Measurements from ENCODE around the gene CNN2.

CNN2 gene

GRCh38 chr19:996051-996838 lies 30.2 kb upstream of the CNN2 start:
- no peak for DNase-seq

GRCh38 chr19:998064-998463 lies 28.3 kb upstream of the CNN2 start:
- DNase-seq, result no peak

- no peak for DNase-seq
Measured at GRCh38 chr19:999379-999719, 27.1 kb upstream of the CNN2 start.

- no peak for DNase-seq
Measured at GRCh38 chr19:1000095-1000494, 26.3 kb upstream of the CNN2 start, which contains the start of gene GRIN3B. GRIN3B (plus strand) TSS chr19:1000419; CDS start chr19:1000438, 19 bp downstream.

- DNase-seq, result no peak
Measured at GRCh38 chr19:1000591-1001537, 25.5 kb upstream of the CNN2 start.

GRCh38 chr19:1001538-1002166 lies 24.8 kb upstream of the CNN2 start:
- DNase-seq, result no peak

- no peak for DNase-seq
Measured at GRCh38 chr19:1002600-1002999, 23.8 kb upstream of the CNN2 start.

GRCh38 chr19:1003283-1003682 lies 23.1 kb upstream of the CNN2 start:
- no peak for DNase-seq

- DNase-seq, result no peak
Measured at GRCh38 chr19:1004204-1004802, 22.1 kb upstream of the CNN2 start.

GRCh38 chr19:1004803-1005664 lies 21.4 kb upstream of the CNN2 start:
- no peak for DNase-seq

GRCh38 chr19:1006711-1007398 lies 19.6 kb upstream of the CNN2 start:
- no peak for DNase-seq

- DNase-seq, result no peak
Measured at GRCh38 chr19:1007399-1008251, 18.8 kb upstream of the CNN2 start.

GRCh38 chr19:1008268-1009040 lies 18.0 kb upstream of the CNN2 start:
- DNase-seq, result no peak

- DNase-seq, result no peak
Measured at GRCh38 chr19:1009041-1009980, 17.1 kb upstream of the CNN2 start.

GRCh38 chr19:1009981-1010538 lies 16.3 kb upstream of the CNN2 start:
- no peak for DNase-seq

- DNase-seq, result no peak
Measured at GRCh38 chr19:1010586-1011510, 15.6 kb upstream of the CNN2 start.

GRCh38 chr19:1011831-1012333 lies 14.5 kb upstream of the CNN2 start:
- no peak for DNase-seq

Measured in GOT3 (cell line).